Measurements from ENCODE around the gene CUL7. TPM values are rescaled to one million over a fixed set of nuclear protein-coding genes. Genes with fewer than 3 reads are reported as not detected.

The CUL7 gene
- total and polyA plus RNA-seq, 2 donors (not counting 1 experiment from before 2014, with no cell fraction given), result 17.4 to 21.4 TPM

DNA sequence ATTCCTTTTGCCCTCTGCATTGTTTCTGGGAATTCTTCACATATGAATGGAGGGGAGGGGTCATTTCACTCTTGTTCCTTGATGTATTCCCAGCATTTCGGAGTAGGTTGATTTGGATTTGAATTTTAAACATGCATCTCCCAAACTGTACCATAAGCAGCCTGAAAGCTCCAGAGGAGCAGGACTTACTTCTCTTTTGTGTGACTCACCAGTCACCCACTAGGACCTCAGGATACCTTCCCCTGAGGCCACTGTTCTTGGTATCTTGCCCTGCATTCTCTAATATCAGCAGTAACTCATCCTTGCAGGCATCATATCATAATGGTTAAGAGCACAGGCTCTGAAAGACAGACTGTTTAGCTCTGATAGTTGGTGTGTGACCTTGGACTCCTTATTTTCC is 4.9 kb upstream of the CUL7 start:
- POLR2A ChIA-PET, result interaction anchor here (1.3 kb wide), 1 partner anchor 129 kb away, joined by 11 read pairs; the partner anchor contains the start of gene CNPY3
- intact Hi-C loops (cut with micrococcal nuclease), result loop anchor here (2.0 to 10.0 kb wide), 3 partner anchors 80 to 1138 kb away; partner anchors contain the start of genes BYSL, MED20 and PEX6
- no peaks in the 10 kb centered on the region for H3K9me3 ChIP-seq (ENCODE audit: control extremely low read depth in 1 of 3, control insufficient read depth in 2 of 3, insufficient read depth in 1 of 3, low read length in 2 of 3)
- ATAC-seq (ENCODE audit: low read depth) (no peak), DNase-seq (no peak)
- H3K4me2 ChIP-seq (replicated peaks; ENCODE audit: low read depth, low read length, poor library complexity, severe bottlenecking), result peak overlapping the region; percentile 87
- H3K4me3 ChIP-seq (ENCODE audit: control extremely low read depth in 1 of 5, extremely low read depth in 1 of 5, insufficient read depth in 1 of 5, low read depth in 2 of 5, low read length in 4 of 5), result peak overlapping the region; percentile 76 to 96 (median 89)
- peak overlapping the region; percentile 79 for H3K9ac ChIP-seq (ENCODE audit: low read length)
- H3K79me2 ChIP-seq (ENCODE audit: control insufficient read depth, insufficient read depth, low read length), result peaks cover 33% of the 10 kb centered on the region
- H3K9me3 Mint-ChIP-seq (ENCODE audit: insufficient read depth), result no peaks in the 10 kb centered on the region
- peaks cover 11% of the 10 kb centered on the region for H4K20me1 ChIP-seq (ENCODE audit: control insufficient read depth, insufficient read depth, low read length, poor library complexity, severe bottlenecking)
- CTCF ChIA-PET, result no interaction called here
- peaks cover 45% of the 10 kb centered on the region for H3K4me1 Mint-ChIP-seq
- H3K27me3 ChIP-seq (replicated peaks in 1 of 4; ENCODE audit: control extremely low read depth in 1 of 4, control insufficient read depth in 3 of 4, insufficient read depth in 4 of 4, low read length in 3 of 4), result no peaks in the 10 kb centered on the region
- H2AFZ ChIP-seq (ENCODE audit: insufficient read depth, low read depth, low read length, poor library complexity, severe bottlenecking), result peak overlapping the region; percentile 89
- WGBS (ENCODE audit: insufficient coverage), result no CpG with 5 or more reads among the region's 1 CpG
- peaks cover 0 to 15% of the 10 kb centered on the region in 2 experiments for H3K36me3 ChIP-seq (replicated peaks in 1 of 2; ENCODE audit: control extremely low read depth in 1 of 2, control insufficient read depth in 1 of 2, extremely low read depth in 1 of 2, insufficient read depth in 2 of 2, low read length in 1 of 2)
- H3K4me1 ChIP-seq (ENCODE audit: control insufficient read depth in 2 of 2, insufficient read depth in 2 of 2, low read length in 2 of 2), result peaks cover 22 to 30% of the 10 kb centered on the region in 2 donors
- H3K27ac ChIP-seq (ENCODE audit: low read length in 2 of 2), result peak overlapping the region in 1 of 2 donors; percentile 86
- peak overlapping the region; percentile 100 for H3K27ac Mint-ChIP-seq
- peak overlapping the region; percentile 99 for H3K4me3 Mint-ChIP-seq
- TF ChIP-seq, protein P1, sequence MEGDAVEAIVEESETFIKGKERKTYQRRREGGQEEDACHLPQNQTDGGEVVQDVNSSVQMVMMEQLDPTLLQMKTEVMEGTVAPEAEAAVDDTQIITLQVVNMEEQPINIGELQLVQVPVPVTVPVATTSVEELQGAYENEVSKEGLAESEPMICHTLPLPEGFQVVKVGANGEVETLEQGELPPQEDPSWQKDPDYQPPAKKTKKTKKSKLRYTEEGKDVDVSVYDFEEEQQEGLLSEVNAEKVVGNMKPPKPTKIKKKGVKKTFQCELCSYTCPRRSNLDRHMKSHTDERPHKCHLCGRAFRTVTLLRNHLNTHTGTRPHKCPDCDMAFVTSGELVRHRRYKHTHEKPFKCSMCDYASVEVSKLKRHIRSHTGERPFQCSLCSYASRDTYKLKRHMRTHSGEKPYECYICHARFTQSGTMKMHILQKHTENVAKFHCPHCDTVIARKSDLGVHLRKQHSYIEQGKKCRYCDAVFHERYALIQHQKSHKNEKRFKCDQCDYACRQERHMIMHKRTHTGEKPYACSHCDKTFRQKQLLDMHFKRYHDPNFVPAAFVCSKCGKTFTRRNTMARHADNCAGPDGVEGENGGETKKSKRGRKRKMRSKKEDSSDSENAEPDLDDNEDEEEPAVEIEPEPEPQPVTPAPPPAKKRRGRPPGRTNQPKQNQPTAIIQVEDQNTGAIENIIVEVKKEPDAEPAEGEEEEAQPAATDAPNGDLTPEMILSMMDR (IDR thresholded peaks at IDR 0.05), result no peak
- TF ChIP-seq EZH2 (IDR thresholded peaks at IDR 0.05; ENCODE audit: borderline replicate concordance, insufficient read depth, low read depth, low read length, poor library complexity, severe bottlenecking), result no peak
- no peaks in the 10 kb centered on the region for H3K27me3 Mint-ChIP-seq

DNA sequence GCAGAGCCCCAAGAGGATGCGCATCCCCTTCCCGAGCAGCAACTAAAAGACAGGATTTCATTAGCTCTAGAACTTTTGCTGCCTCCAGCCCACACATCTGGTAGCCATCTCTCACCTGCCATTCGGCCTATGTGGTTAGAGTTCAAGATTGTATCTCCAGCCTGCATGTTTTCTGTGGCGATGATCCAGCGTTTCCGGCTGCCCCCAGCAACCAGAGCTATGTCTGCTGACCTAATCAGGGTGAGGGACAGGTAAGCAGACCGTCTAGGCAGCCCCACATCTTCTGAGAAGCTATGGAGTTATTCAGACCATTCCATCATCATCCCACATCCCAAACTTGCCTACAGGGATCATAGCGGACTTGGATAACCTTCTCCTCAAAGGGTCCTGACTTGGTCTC is 2.3 kb upstream of the CUL7 start:
- Histone ChIP-seq H3K27me3 (replicated peaks in 1 of 4; ENCODE audit: control extremely low read depth in 1 of 4, control insufficient read depth in 3 of 4, insufficient read depth in 4 of 4, low read length in 3 of 4) (no peaks in the 10 kb centered on the region), H3K79me2 (ENCODE audit: control insufficient read depth, insufficient read depth, low read length) (peaks cover 32% of the 10 kb centered on the region), H3K36me3 (replicated peaks in 1 of 2; ENCODE audit: control extremely low read depth in 1 of 2, control insufficient read depth in 1 of 2, extremely low read depth in 1 of 2, insufficient read depth in 2 of 2, low read length in 1 of 2) (peaks cover 0 to 9% of the 10 kb centered on the region in 2 experiments), H2AFZ (ENCODE audit: insufficient read depth, low read depth, low read length, poor library complexity, severe bottlenecking) (no peak overlapping the region), H3K4me2 (replicated peaks; ENCODE audit: low read depth, low read length, poor library complexity, severe bottlenecking) (no peak overlapping the region), H4K20me1 (ENCODE audit: control insufficient read depth, insufficient read depth, low read length, poor library complexity, severe bottlenecking) (peaks cover 11% of the 10 kb centered on the region), H3K27ac (ENCODE audit: low read length in 2 of 2) (no peak overlapping the region), H3K9me3 (ENCODE audit: control extremely low read depth in 1 of 3, control insufficient read depth in 2 of 3, insufficient read depth in 1 of 3, low read length in 2 of 3) (no peaks in the 10 kb centered on the region), H3K4me3 (ENCODE audit: control extremely low read depth in 1 of 5, extremely low read depth in 1 of 5, insufficient read depth in 1 of 5, low read depth in 2 of 5, low read length in 4 of 5) (no peak overlapping the region), H3K4me1 (ENCODE audit: control insufficient read depth in 2 of 2, insufficient read depth in 2 of 2, low read length in 2 of 2) (peaks cover 30 to 39% of the 10 kb centered on the region in 2 donors), H3K9ac (ENCODE audit: low read length) (no peak overlapping the region)
- ATAC-seq (ENCODE audit: low read depth) (no peak), DNase-seq (no peak)
- ChIA-PET CTCF (no interaction called here), POLR2A (no interaction called here)
- WGBS (ENCODE audit: insufficient coverage), result 88% methylated on average over 8 of the region's 8 CpGs
- no peaks in the 10 kb centered on the region for H3K9me3 Mint-ChIP-seq (ENCODE audit: insufficient read depth)
- intact Hi-C loops (cut with micrococcal nuclease), result loop anchor here (10.0 kb wide), 1 partner anchor 481 kb away; no protein-coding TSS in a partner anchor
- H3K27ac Mint-ChIP-seq, result peak overlapping the region; percentile 46
- H3K27me3 Mint-ChIP-seq, result no peaks in the 10 kb centered on the region
- peaks cover 60% of the 10 kb centered on the region for H3K4me1 Mint-ChIP-seq
- TF ChIP-seq, protein P1 (IDR thresholded peaks at IDR 0.05), result no peak
- no peak for TF ChIP-seq EZH2 (IDR thresholded peaks at IDR 0.05; ENCODE audit: borderline replicate concordance, insufficient read depth, low read depth, low read length, poor library complexity, severe bottlenecking)
- H3K4me3 Mint-ChIP-seq, result peak overlapping the region; percentile 53

Measured in B cell (primary cell).